ENCODE measurements around the gene FUS. TPM values are rescaled to one million over a fixed set of nuclear protein-coding genes. Genes with fewer than 3 reads are reported as not detected.
"Not testable (repeated sequence)": the region's sequence is repeated elsewhere in the genome, so short reads cannot be mapped to it uniquely, and the experiment has no call there.

Gene FUS
- total and polyA plus RNA-seq, 5 donors, result 112 to 172 (median 144) TPM

DNA sequence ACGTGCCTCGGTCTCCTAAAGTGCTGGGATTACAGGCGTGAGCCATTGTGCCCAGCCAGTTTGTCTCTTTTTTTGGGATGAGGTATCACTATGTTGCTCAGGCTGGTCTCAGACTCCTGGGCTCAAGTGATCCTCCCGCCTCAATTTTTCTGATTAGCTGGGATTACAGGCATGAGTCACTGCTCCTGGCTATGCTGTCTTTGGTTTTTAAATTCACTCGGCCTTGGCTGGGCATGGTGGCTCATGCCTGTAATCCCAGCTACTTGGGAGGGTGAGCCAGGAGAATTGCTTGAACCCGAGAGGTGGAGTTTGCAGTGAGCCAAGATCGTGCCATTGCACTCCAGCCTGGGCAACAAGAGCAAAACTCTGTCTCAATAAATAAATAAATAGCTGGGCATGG is 35.5 kb upstream of the FUS start:
- WGBS, result 85% methylated on average over 7 of the region's 7 CpGs
- H3K27ac ChIP-seq (ENCODE audit: low read length); H3K9me3 ChIP-seq (ENCODE audit: control insufficient read depth, low read length); H3K4me1 ChIP-seq (ENCODE audit: control insufficient read depth, insufficient read depth, low read length); H3K4me3 ChIP-seq (ENCODE audit: low read length); DNase-seq; ATAC-seq; H3K27me3 ChIP-seq (ENCODE audit: control insufficient read depth, insufficient read depth): not testable (repeated sequence)
- intact Hi-C loops (cut with DNase I), result loop anchor here in 1 of 4 donors (10.0 kb wide), 1 partner anchor 160 kb away; the partner anchor contains the start of gene HSD3B7

DNA sequence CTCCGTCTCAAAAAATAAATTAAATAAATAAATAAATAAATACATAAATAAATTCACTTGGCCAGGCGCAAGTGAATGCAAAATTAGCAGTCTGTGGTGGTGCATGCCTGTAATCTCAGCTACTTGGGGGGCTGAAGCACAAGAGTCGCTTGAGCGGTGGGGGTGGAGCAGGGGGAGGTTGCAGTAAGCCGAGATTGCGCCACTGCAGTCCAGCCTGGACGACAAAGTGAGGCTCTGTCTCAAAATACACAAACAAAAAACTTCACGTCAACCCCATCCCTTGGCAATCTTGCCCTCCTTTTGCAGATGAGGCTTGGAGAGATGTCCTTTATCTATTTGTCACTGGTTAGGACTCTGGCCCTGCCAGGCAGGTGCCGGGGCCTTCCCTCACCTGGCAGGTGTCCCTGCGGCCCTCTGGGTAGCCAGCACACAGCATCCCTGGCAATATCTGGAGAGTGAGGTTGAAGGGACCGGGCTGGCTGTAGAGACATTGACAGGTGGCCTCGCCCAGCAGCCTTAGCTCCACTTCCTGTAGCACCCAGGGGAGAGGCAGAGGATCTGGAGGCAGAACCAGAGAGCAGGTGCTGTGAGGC is 34.4 kb upstream of the FUS start:
- WGBS, result 72% methylated on average over 12 of the region's 12 CpGs
- ATAC-seq (no peak), DNase-seq (no peak)
- no peaks in the 10 kb centered on the region for H3K27me3 ChIP-seq (ENCODE audit: control insufficient read depth, insufficient read depth)
- no peak overlapping the region for H3K27ac ChIP-seq (ENCODE audit: low read length)
- H3K9me3 ChIP-seq (ENCODE audit: control insufficient read depth, low read length), result no peaks in the 10 kb centered on the region
- no peak overlapping the region for H3K4me3 ChIP-seq (ENCODE audit: low read length)
- intact Hi-C loops (cut with DNase I), result loop anchor here in 1 of 4 donors (10.0 kb wide), 1 partner anchor 161 kb away; the partner anchor contains the start of gene HSD3B7
- H3K4me1 ChIP-seq (ENCODE audit: control insufficient read depth, insufficient read depth, low read length), result peaks cover 3% of the 10 kb centered on the region

DNA sequence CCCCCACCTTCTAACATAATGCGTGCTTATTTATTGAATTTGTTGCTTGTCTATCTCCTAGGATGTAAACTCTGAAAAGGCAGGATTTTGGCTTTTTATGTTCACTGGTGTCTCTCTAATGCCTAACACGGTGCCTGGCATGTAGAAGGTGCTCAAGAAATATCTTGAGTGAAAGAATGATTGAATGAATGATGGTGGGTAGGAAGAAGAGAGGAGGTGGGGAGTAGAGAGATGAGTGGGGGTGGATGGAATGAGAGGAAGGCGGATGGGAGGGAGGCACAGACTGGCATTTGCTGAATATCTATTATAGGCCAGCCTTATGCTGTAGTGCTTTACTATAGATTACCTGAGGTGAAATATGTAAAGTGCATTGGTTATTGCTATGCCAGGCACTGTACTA is 32.4 kb upstream of the FUS start:
- 92% methylated on average over 3 of the region's 3 CpGs for WGBS
- DNase-seq (no peak), ATAC-seq (no peak)
- Histone ChIP-seq H3K27ac (ENCODE audit: low read length) (no peak overlapping the region), H3K4me3 (ENCODE audit: low read length) (no peak overlapping the region), H3K4me1 (ENCODE audit: control insufficient read depth, insufficient read depth, low read length) (no peaks in the 10 kb centered on the region), H3K27me3 (ENCODE audit: control insufficient read depth, insufficient read depth) (no peaks in the 10 kb centered on the region), H3K9me3 (ENCODE audit: control insufficient read depth, low read length) (no peaks in the 10 kb centered on the region)
- intact Hi-C loops (cut with DNase I), result loop anchor here in 1 of 4 donors (10.0 kb wide), 1 partner anchor 163 kb away; the partner anchor contains the start of gene HSD3B7

DNA sequence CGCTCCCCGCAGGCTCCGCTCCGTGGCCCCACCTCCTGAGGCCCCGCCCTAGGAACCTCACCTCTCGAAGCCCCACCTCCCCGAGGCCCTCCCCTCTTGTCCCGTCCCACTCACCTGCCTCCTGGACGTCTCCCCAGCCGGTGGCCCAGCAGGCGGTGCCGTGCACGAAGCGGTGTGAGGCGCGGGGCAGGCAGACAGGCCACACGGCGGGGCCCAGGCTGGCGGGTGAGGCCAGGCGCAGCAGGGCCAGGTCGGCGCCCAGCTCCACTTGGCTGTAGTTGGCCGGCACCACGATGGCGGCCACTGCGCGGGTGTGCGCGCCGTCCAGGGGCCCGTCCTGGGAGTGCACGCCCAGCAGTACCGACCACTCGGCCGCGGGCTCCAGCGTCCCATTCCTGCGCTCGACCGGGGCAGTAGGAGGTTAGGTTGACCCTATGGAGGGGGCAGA is 31.6 kb upstream of the FUS start:
- intact Hi-C loops (cut with DNase I), result loop anchor here in 1 of 4 donors (10.0 kb wide), 1 partner anchor 164 kb away; the partner anchor contains the start of gene HSD3B7
- H3K4me3 ChIP-seq (ENCODE audit: low read length), result peak overlapping the region; percentile 19
- H3K9me3 ChIP-seq (ENCODE audit: control insufficient read depth, low read length), result no peaks in the 10 kb centered on the region
- no peaks in the 10 kb centered on the region for H3K4me1 ChIP-seq (ENCODE audit: control insufficient read depth, insufficient read depth, low read length)
- peak in 1 of 3 donors; percentile 58 for DNase-seq
- ATAC-seq, result peak; percentile 22 to 25
- no peaks in the 10 kb centered on the region for H3K27me3 ChIP-seq (ENCODE audit: control insufficient read depth, insufficient read depth)
- no peak overlapping the region for H3K27ac ChIP-seq (ENCODE audit: low read length)
- WGBS, result 12% methylated on average over 40 of the region's 40 CpGs

DNA sequence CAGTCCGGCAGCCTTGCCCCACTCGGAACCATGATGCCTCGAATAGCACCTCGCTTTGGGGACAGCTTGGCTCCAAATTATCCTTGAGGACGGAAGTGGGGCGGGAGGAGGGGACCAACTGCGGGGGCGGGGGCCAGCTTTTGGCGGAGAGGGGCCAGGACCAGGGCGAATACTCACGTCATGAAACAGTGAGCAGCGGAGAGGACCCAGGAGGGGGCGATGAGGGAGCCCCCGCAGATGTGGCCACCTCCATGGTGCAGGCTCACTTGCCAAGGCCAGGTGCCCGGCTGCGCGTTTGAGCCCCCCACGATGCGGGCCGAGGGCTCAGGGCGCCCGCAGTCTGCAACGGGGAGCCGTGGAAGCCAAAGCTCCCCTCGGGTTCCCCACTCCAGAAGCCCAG is 31.0 kb upstream of the FUS start:
- WGBS, result 73% methylated on average over 25 of the region's 25 CpGs
- ATAC-seq, result no peak
- Histone ChIP-seq H3K4me1 (ENCODE audit: control insufficient read depth, insufficient read depth, low read length) (no peaks in the 10 kb centered on the region), H3K9me3 (ENCODE audit: control insufficient read depth, low read length) (no peaks in the 10 kb centered on the region), H3K27me3 (ENCODE audit: control insufficient read depth, insufficient read depth) (no peaks in the 10 kb centered on the region), H3K27ac (ENCODE audit: low read length) (no peak overlapping the region), H3K4me3 (ENCODE audit: low read length) (no peak overlapping the region)
- intact Hi-C loops (cut with DNase I), result loop anchor here in 1 of 4 donors (10.0 kb wide), 1 partner anchor 164 kb away; the partner anchor contains the start of gene HSD3B7
- DNase-seq, result no peak

DNA sequence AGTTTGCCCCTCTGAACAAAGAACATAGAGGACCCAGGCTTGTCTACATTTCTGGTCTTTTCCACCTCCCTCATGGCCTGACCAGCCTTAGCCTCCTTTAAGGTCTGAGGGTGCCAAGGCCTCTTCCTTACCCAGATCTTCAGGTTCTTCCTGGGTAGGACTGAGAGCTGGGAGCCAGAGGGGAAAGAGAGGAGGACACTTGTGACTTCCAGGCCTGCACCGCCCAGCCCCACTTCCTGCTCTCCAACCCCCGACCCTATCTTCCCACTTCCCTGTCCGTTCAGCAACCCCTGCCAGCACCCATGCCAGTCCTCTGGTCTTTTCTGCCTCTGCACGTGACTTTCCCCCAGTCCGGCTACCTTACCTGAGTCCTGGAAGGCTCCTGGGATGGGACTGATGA is 30.6 kb upstream of the FUS start:
- Histone ChIP-seq H3K9me3 (ENCODE audit: control insufficient read depth, low read length) (no peaks in the 10 kb centered on the region), H3K27me3 (ENCODE audit: control insufficient read depth, insufficient read depth) (no peaks in the 10 kb centered on the region), H3K4me1 (ENCODE audit: control insufficient read depth, insufficient read depth, low read length) (no peaks in the 10 kb centered on the region), H3K27ac (ENCODE audit: low read length) (no peak overlapping the region), H3K4me3 (ENCODE audit: low read length) (no peak overlapping the region)
- no peak for DNase-seq
- peak in 1 of 2 donors; percentile 23 for ATAC-seq
- intact Hi-C loops (cut with DNase I), result loop anchor here in 1 of 4 donors (10.0 kb wide), 1 partner anchor 165 kb away; the partner anchor contains the start of gene HSD3B7
- 58% methylated on average over 5 of the region's 5 CpGs for WGBS

DNA sequence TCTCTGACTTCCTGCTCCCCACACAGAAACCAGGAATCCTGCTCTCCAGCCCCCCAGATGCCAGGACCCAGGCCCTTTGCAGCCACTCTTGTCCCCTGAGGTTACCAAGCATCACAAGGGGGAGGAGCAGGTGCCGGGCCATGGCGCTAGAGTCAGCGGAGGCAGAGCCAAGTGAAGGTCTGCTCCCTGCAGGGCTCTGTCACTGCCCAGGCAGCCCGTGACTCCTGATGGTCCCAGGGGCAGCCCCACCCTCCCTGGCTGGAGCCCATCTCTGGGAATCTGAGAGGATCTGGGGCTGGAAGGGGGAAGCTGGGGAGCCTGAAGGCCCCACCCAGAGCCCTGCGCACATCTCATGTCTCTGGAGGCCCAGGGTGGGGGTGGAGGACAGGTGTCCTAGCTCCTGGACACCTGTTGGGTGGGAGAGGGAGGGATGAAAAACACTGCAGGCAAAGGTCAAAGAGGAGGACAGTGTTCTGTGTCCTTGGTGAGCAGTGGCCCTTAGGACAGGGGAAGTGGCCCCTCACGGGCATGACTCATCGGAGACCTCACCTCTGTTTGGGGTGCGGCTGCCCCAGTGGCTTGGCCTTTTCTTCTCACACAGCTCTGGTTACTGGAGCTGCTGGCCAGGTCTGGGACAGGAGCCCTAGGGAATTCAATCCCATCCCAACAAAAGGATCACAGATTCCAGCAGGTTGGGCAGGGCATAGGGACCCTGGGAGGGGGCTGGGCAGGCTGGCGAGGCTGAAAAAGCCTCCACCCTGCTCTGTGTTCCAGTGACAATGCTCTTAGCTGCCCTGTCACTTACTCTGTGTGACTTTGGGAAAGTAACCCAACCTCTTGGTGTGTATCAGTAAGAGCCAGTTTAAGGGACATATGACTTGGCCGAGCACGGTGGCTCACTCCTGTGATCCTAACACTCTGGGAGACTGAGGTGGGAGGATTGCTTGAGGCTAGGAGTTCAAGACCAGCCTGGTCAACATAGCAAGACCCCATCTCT is 29.7 kb upstream of the FUS start, which contains the start of gene PRSS36:
PRSS36 (minus strand) TSS at position 173 of the 997 bp plus-strand sequence; CDS start at position 142, 31 bp downstream.
- Histone ChIP-seq H3K27ac (ENCODE audit: low read length) (no peak within 1 kb of the TSS), H3K9me3 (ENCODE audit: control insufficient read depth, low read length) (no peaks in the 10 kb centered on the region), H3K27me3 (ENCODE audit: control insufficient read depth, insufficient read depth) (no peaks in the 10 kb centered on the region), H3K4me1 (ENCODE audit: control insufficient read depth, insufficient read depth, low read length) (no peaks in the 10 kb centered on the region), H3K4me3 (ENCODE audit: low read length) (no peak within 1 kb of the TSS)
- WGBS, result 75% methylated on average over 11 of the region's 11 CpGs
- peak in 1 of 2 donors; percentile 12 for ATAC-seq
- no peak for DNase-seq
- intact Hi-C loops (cut with DNase I), result loop anchor here in 1 of 4 donors (10.0 kb wide), 1 partner anchor 165 kb away; the partner anchor contains the start of gene HSD3B7

DNA sequence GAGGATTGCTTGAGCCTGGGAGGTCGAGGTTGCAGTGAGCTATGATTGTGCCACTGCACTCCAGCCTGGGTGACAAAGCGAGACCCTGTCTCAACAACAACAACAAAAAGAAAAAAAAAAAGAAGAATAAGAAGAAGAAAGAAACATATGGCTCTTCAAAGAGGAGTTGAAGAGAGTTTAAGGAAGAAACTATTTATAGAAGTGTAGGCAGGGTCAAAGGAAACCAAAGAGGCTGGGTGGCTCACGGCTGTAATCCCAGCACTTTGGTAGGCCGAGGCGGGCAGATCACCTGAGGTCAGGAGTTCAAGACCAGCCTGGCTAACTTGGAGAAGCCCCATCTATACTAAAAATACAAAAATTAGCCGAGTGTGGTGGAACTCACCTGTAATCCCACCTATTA is 29.0 kb upstream of the FUS start:
- intact Hi-C loops (cut with DNase I), result not testable (repeated sequence)
- 80% methylated on average over 6 of the region's 6 CpGs for WGBS

DNA sequence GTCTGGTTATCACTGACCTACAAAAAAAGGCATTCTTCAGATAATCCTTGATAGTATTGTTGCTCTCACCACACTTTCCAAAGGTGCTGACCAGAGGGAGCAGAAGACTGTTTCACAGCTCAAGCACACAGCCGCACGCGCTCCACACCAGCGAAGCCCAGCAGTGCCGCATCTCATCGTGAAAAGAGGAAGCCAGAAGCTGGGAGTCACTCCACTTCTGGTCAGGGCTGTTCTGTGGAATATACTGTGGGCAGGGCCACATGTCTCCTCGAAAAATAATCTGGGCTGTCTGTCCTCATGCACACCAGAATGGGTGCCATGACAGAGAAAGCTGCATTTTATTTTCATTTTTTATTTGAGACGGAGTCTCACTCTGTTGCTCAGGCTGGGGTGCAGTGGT is 22.8 kb upstream of the FUS start:
- Histone ChIP-seq H3K9me3 (ENCODE audit: control insufficient read depth, low read length) (no peaks in the 10 kb centered on the region), H3K27me3 (ENCODE audit: control insufficient read depth, insufficient read depth) (no peaks in the 10 kb centered on the region), H3K4me3 (ENCODE audit: low read length) (no peak overlapping the region), H3K27ac (ENCODE audit: low read length) (no peak overlapping the region), H3K4me1 (ENCODE audit: control insufficient read depth, insufficient read depth, low read length) (no peaks in the 10 kb centered on the region)
- DNase-seq (peak in 2 of 3 donors; percentile 71 to 72), ATAC-seq (peak; percentile 62 to 66)
- intact Hi-C loops (cut with DNase I), result no loop called here
- WGBS, result 30% methylated on average over 8 of the region's 8 CpGs

More for the DNA sequence above, 29.0 kb upstream of the FUS start:
- not testable (repeated sequence) for H3K4me1 ChIP-seq (ENCODE audit: control insufficient read depth, insufficient read depth, low read length); H3K4me3 ChIP-seq (ENCODE audit: low read length); H3K9me3 ChIP-seq (ENCODE audit: control insufficient read depth, low read length); ATAC-seq; DNase-seq; H3K27ac ChIP-seq (ENCODE audit: low read length); H3K27me3 ChIP-seq (ENCODE audit: control insufficient read depth, insufficient read depth)

DNA sequence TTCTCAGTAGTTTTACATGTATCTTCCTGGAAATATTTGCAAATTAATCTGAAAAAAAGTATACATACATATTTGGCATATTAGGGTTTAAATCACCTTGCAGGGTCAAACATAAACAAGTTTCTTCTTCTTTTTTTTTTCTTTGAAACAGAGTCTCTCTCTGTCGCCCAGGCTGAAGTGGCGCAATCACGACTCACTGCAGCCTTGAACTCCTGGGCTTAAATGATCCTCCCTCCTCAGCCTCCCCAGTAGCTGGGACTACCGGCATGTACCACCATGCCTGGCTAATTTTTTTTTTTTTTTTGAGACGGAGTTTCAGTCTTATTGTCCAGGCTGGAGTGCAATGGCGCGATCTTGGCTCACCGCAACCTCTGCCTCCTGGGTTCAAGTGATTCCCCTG is 12.6 kb upstream of the FUS start:
- Histone ChIP-seq H3K4me3 (ENCODE audit: low read length) (no peak overlapping the region), H3K27me3 (ENCODE audit: control insufficient read depth, insufficient read depth) (no peaks in the 10 kb centered on the region), H3K9me3 (ENCODE audit: control insufficient read depth, low read length) (no peaks in the 10 kb centered on the region), H3K4me1 (ENCODE audit: control insufficient read depth, insufficient read depth, low read length) (no peaks in the 10 kb centered on the region), H3K27ac (ENCODE audit: low read length) (no peak overlapping the region)
- no peak for DNase-seq
- no peak for ATAC-seq
- WGBS, result 93% methylated on average over 8 of the region's 8 CpGs
- intact Hi-C loops (cut with DNase I), result no loop called here
